IMR-90 (cell line): ENCODE measurements around the gene PRSS2. TPM values are rescaled to one million over a fixed set of nuclear protein-coding genes. Genes with fewer than 3 reads are reported as not detected.

Experiments used
- ATAC-seq: fragments of 200-7000 bp; cut with Tn5 transposase; 2 replicates; pipeline ENCODE4 v1.9.1; 2020; ENCODE audit warnings: low read depth, mild to moderate bottlenecking, moderate library complexity
- BruUV-seq: library from RNA; stranded (reverse); fragments of 400-500 nt; replicated peaks from 2 replicates; lab custom pipeline; 2021; lab: Mats Ljungman, UMichigan
- CTCF ChIA-PET: fragments of 300-600 bp; formaldehyde crosslinking; extraction: SDS; loops from one replicate; lab custom pipeline; 2021; ENCODE audit warnings: antibody characterized with exemption; lab: Yijun Ruan, JAX
- POLR2A ChIA-PET: fragments of 300-600 bp; sonication (Branson Sonifier 250); formaldehyde crosslinking; loops from one replicate; lab custom pipeline; 2022; ENCODE audit warnings: antibody characterized with exemption; ENCODE audit not compliant: unreplicated experiment; lab: Charles Lee
- DNase-seq: peaks from one replicate; pipeline ENCODE4 v3.0.0; 2013
- H2AFZ ChIP-seq: replicated peaks from 2 replicates; pipeline ENCODE3; 2013; ENCODE audit warnings: low read length, mild to moderate bottlenecking; ENCODE audit not compliant: poor library complexity
- H2AK5ac ChIP-seq: 2 replicates; pipeline ENCODE4 v1.6.1; 2013; ENCODE audit warnings: low read depth, low read length, inconsistent platforms
- H2AK9ac ChIP-seq: replicated peaks from 2 replicates; pipeline ENCODE3; 2013; ENCODE audit warnings: mild to moderate bottlenecking, low read depth, low read length, moderate library complexity; ENCODE audit not compliant: poor library complexity
- H2BK120ac ChIP-seq: 2 replicates; pipeline ENCODE4 v1.6.1; 2013; ENCODE audit warnings: low read depth, low read length, inconsistent platforms
- H2BK15ac ChIP-seq: 3 replicates; pipeline ENCODE4 v1.6.1; 2013; ENCODE audit warnings: low read depth, low read length, inconsistent platforms
- H2BK20ac ChIP-seq: 2 replicates; pipeline ENCODE4 v1.6.1; 2013; ENCODE audit warnings: low read depth, mild to moderate bottlenecking, inconsistent platforms, low read length, moderate library complexity
- H2BK5ac ChIP-seq: 2 replicates; pipeline ENCODE4 v1.6.1; 2013; ENCODE audit warnings: mild to moderate bottlenecking, low read depth, low read length, inconsistent platforms; ENCODE audit not compliant: poor library complexity, severe bottlenecking
- H3K14ac ChIP-seq: replicated peaks from 2 replicates; pipeline ENCODE4 v1.6.1; 2013; ENCODE audit warnings: low read depth, low read length, inconsistent platforms
- H3K18ac ChIP-seq: 2 replicates; pipeline ENCODE4 v1.6.1; 2013; ENCODE audit warnings: low read depth, low read length, control low read depth
- H3K23ac ChIP-seq: 2 replicates; pipeline ENCODE4 v1.6.1; 2013; ENCODE audit warnings: low read depth, low read length, inconsistent platforms
- H3K27ac ChIP-seq: 2 replicates; pipeline ENCODE4 v1.5.1; 2013; ENCODE audit warnings: mild to moderate bottlenecking, control low read depth, low read length; ENCODE audit not compliant: insufficient read depth
- H3K27me3 ChIP-seq: 2 replicates; pipeline ENCODE4 v1.6.1; 2013; ENCODE audit warnings: low read length; ENCODE audit not compliant: control insufficient read depth, insufficient read depth
- H3K36me3 ChIP-seq: 2 replicates; pipeline ENCODE4 v1.6.1; 2013; ENCODE audit warnings: low read length, mixed read lengths; ENCODE audit not compliant: control insufficient read depth, insufficient read depth
- H3K4ac ChIP-seq: 2 replicates; pipeline ENCODE4 v1.6.1; 2013; ENCODE audit warnings: low read depth, low read length, inconsistent platforms
- H3K4me1 ChIP-seq: 2 replicates; pipeline ENCODE4 v1.6.1; 2013; ENCODE audit warnings: low read length, mixed read lengths; ENCODE audit not compliant: control insufficient read depth, insufficient read depth
- H3K4me2 ChIP-seq: 2 replicates; pipeline ENCODE4 v1.6.1; 2013; ENCODE audit warnings: low read depth, mild to moderate bottlenecking, control low read depth, low read length, moderate library complexity
- H3K4me3 ChIP-seq: 2 replicates; pipeline ENCODE4 v1.5.1; 2013; ENCODE audit warnings: low read depth, mild to moderate bottlenecking, control low read depth, low read length, moderate library complexity; ENCODE audit not compliant: insufficient read depth
- H3K56ac ChIP-seq: 2 replicates; pipeline ENCODE4 v1.6.1; 2013; ENCODE audit warnings: low read length, inconsistent platforms; ENCODE audit not compliant: insufficient read depth; ENCODE audit errors: extremely low read depth
- H3K79me1 ChIP-seq, 2 experiments: 2 replicates each; pipeline ENCODE4 v1.6.1; 2013; ENCODE audit warnings: low read length in 2 of 2, inconsistent platforms in 1 of 2, low read depth in 1 of 2
- H3K9ac ChIP-seq: 2 replicates; pipeline ENCODE4 v1.6.1; 2013; ENCODE audit warnings: low read depth, low read length, control low read depth
- H3K9me1 ChIP-seq: 2 replicates; pipeline ENCODE4 v1.6.1; 2013; ENCODE audit warnings: low read length, inconsistent platforms; ENCODE audit not compliant: insufficient read depth
- H3K9me3 ChIP-seq: 2 replicates; pipeline ENCODE4 v1.6.1; 2013; ENCODE audit warnings: low read length; ENCODE audit not compliant: control insufficient read depth, insufficient read depth
- H4K20me1 ChIP-seq: 2 replicates; pipeline ENCODE4 v1.6.1; 2013; ENCODE audit warnings: low read length, inconsistent platforms; ENCODE audit not compliant: insufficient read depth
- H4K5ac ChIP-seq: 2 replicates; pipeline ENCODE4 v1.6.1; 2013; ENCODE audit warnings: mild to moderate bottlenecking, low read depth, low read length, control low read depth
- H4K8ac ChIP-seq, 2 experiments: 2 replicates each; pipeline ENCODE4 v1.6.1; 2013; ENCODE audit warnings: low read depth in 2 of 2, low read length in 2 of 2, control low read depth in 1 of 2, inconsistent platforms in 1 of 2
- H4K91ac ChIP-seq: 2 replicates; pipeline ENCODE4 v1.6.1; 2013; ENCODE audit warnings: low read depth, low read length, inconsistent platforms; ENCODE audit not compliant: insufficient read depth
- FOS ChIP-seq: fragments of 150-350 bp; IDR thresholded peaks from 2 replicates; pipeline ENCODE4 v1.6.1; 2016; ENCODE audit warnings: low read depth, low read length
- MAFK ChIP-seq: IDR thresholded peaks from 2 replicates; pipeline ENCODE4 v1.6.1; 2012; ENCODE audit warnings: low read depth, low read length, improper control_type of control experiment
- MAZ ChIP-seq: IDR thresholded peaks from 2 replicates; pipeline ENCODE4 v1.6.1; 2012; ENCODE audit warnings: low read depth, mild to moderate bottlenecking, low read length, improper control_type of control experiment, moderate library complexity, borderline replicate concordance
- MXI1 ChIP-seq: IDR thresholded peaks from 2 replicates; pipeline ENCODE4 v1.6.1; 2012; ENCODE audit warnings: low read depth, mild to moderate bottlenecking, low read length, moderate library complexity, borderline replicate concordance
- NFE2L2 ChIP-seq: fragments of 150-350 bp; IDR thresholded peaks from 2 replicates; pipeline ENCODE4 v1.6.1; 2016; ENCODE audit warnings: low read depth, mild to moderate bottlenecking, low read length
- POLR2A ChIP-seq: IDR thresholded peaks from 2 replicates; pipeline ENCODE4 v1.6.1; 2012; ENCODE audit warnings: mild to moderate bottlenecking, low read depth, low read length
- RCOR1 ChIP-seq: IDR thresholded peaks from 2 replicates; pipeline ENCODE4 v1.6.1; 2012; ENCODE audit warnings: mild to moderate bottlenecking, low read length, improper control_type of control experiment; ENCODE audit not compliant: insufficient replicate concordance
- WGBS, 2 experiments: methylation state at CpG; one replicate each; pipeline versions ENCODE4 v1.1.5 to v1.1.7; 2013; ENCODE audit warnings: missing lambda C conversion rate in 2 of 2; ENCODE audit not compliant: insufficient read length in 1 of 2; ENCODE audit errors: extremely low coverage in 2 of 2; 5-methylcytosine and 5-hydroxymethylcytosine counted together
- dilution Hi-C: fragments of 300-500 bp; cut with HindIII; formaldehyde crosslinking; loops from one replicate; pipeline ENCODE4 v1.14.3; 2018; ENCODE audit warnings: low sequenced_read_pairs; ENCODE audit not compliant: unreplicated experiment
- in situ Hi-C: fragments of 300-500 bp; cut with MboI; formaldehyde crosslinking; loops from 3 replicates; pipeline ENCODE4 v1.14.3; 2019; ENCODE audit warnings: low sequenced_read_pairs, inconsistent platforms, mixed read lengths
- intact Hi-C: fragments of 100-400 bp; cut with micrococcal nuclease; formaldehyde crosslinking; loops from 2 replicates; pipeline ENCODE4 v1.10.0; 2022
- polyA plus RNA-seq, 3 experiments: library from polyadenylated mRNA; depleted of rRNA; stranded (reverse); fragments of >200 nt; gene quantifications; 2 replicates each; pipeline ENCODE4 v1.2.3, GENCODE V29; 2012; ENCODE audit warnings: low replicate concordance in 1 of 3
- total RNA-seq: library from RNA; depleted of rRNA; stranded (reverse); fragments of >200 nt; gene quantifications from 2 replicates; pipeline ENCODE4 v1.2.3, GENCODE V29; 2012
- TF ChIP-seq, protein P1 (sequence below): conservative IDR thresholded peaks from 2 replicates; pipeline ENCODE4 v1.5.1; 2012; ENCODE audit warnings: mild to moderate bottlenecking, low read depth, low read length, improper control_type of control experiment
- TF ChIP-seq, protein P2 (sequence below): fragments of 150-350 bp; IDR thresholded peaks from 2 replicates; pipeline ENCODE4 v1.6.1; 2016; ENCODE audit warnings: low read depth, mild to moderate bottlenecking, low read length, moderate library complexity, borderline replicate concordance

PRSS2 gene
- total and polyA plus RNA-seq, 2 of the 4 experiments (the other 2 are of a cell fraction), result not detected

DNA sequence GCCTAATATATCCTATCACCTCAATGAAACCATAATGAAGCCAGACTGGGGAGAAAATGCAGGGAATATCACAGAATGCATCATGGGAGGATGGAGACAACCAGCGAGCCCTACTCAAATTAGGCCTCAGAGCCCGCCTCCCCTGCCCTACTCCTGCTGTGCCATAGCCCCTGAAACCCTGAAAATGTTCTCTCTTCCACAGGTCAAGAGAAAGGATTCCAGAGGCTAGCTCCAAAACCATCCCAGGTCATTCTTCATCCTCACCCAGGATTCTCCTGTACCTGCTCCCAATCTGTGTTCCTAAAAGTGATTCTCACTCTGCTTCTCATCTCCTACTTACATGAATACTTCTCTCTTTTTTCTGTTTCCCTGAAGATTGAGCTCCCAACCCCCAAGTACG lies 31.5 kb downstream of the PRSS2 start:
- Histone ChIP-seq H3K56ac (no peak overlapping the region), H3K14ac (no peak overlapping the region), H3K4me2 (no peak overlapping the region), H3K79me1 (no peaks in the 10 kb centered on the region), H2BK5ac (no peak overlapping the region), H3K4me1 (no peaks in the 10 kb centered on the region), H3K18ac (no peak overlapping the region), H3K23ac (no peak overlapping the region), H2AFZ (no peak overlapping the region), H3K4ac (no peak overlapping the region), H3K9me1 (no peaks in the 10 kb centered on the region), H3K36me3 (no peaks in the 10 kb centered on the region), H4K5ac (no peak overlapping the region), H2BK120ac (no peak overlapping the region), H2AK9ac (no peak overlapping the region), H3K4me3 (no peak overlapping the region), H3K9ac (no peak overlapping the region), H3K27ac (no peak overlapping the region), H3K27me3 (peaks cover 37% of the 10 kb centered on the region), H2BK15ac (no peak overlapping the region), H2AK5ac (no peak overlapping the region), H2BK20ac (no peak overlapping the region), H4K20me1 (no peaks in the 10 kb centered on the region), H4K8ac (no peak overlapping the region), H3K9me3 (no peaks in the 10 kb centered on the region), H4K91ac (no peak overlapping the region)
- dilution Hi-C loops, result no loop called here
- in situ Hi-C loops, result no loop called here
- WGBS, 2 experiments, result 33% methylated on average over 1 of the region's 3 CpGs; no CpG with 5 or more reads in 1 of the 2 experiments
- TF ChIP-seq MAFK (no peak), MXI1 (no peak), NFE2L2 (no peak), FOS (no peak), RCOR1 (no peak), POLR2A (no peak), MAZ (no peak)
- TF ChIP-seq, protein P1, sequence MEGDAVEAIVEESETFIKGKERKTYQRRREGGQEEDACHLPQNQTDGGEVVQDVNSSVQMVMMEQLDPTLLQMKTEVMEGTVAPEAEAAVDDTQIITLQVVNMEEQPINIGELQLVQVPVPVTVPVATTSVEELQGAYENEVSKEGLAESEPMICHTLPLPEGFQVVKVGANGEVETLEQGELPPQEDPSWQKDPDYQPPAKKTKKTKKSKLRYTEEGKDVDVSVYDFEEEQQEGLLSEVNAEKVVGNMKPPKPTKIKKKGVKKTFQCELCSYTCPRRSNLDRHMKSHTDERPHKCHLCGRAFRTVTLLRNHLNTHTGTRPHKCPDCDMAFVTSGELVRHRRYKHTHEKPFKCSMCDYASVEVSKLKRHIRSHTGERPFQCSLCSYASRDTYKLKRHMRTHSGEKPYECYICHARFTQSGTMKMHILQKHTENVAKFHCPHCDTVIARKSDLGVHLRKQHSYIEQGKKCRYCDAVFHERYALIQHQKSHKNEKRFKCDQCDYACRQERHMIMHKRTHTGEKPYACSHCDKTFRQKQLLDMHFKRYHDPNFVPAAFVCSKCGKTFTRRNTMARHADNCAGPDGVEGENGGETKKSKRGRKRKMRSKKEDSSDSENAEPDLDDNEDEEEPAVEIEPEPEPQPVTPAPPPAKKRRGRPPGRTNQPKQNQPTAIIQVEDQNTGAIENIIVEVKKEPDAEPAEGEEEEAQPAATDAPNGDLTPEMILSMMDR, result no peak
- TF ChIP-seq, protein P2, sequence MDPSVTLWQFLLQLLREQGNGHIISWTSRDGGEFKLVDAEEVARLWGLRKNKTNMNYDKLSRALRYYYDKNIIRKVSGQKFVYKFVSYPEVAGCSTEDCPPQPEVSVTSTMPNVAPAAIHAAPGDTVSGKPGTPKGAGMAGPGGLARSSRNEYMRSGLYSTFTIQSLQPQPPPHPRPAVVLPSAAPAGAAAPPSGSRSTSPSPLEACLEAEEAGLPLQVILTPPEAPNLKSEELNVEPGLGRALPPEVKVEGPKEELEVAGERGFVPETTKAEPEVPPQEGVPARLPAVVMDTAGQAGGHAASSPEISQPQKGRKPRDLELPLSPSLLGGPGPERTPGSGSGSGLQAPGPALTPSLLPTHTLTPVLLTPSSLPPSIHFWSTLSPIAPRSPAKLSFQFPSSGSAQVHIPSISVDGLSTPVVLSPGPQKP, result no peak
- intact Hi-C loops, result no loop called here
- DNase-seq, result no peak
- CTCF ChIA-PET, result interaction anchor here (0.6 to 0.7 kb wide), 2 partner anchors 22 to 250 kb away, joined by 3 read pairs; no protein-coding TSS in a partner anchor
- ATAC-seq, result no peak
- BruUV-seq, result no TSS peak
- POLR2A ChIA-PET, result no interaction called here
